Muscle layer of duodenum (tissue), 2 donors: Measurements from ENCODE around the gene SCD5.

Source experiments
- H3K27ac ChIP-seq: one replicate; pipeline ENCODE4 v1.7.0; 2013; ENCODE audit warnings: mild to moderate bottlenecking, low read length
- H3K27me3 ChIP-seq: one replicate; pipeline ENCODE4 v1.7.0; 2013; ENCODE audit warnings: low read depth, mild to moderate bottlenecking, control low read depth, low read length
- H3K36me3 ChIP-seq, 2 donors: one replicate each; pipeline ENCODE4 v1.7.0; 2013; ENCODE audit warnings: low read length in 2 of 2, control low read depth in 1 of 2, mild to moderate bottlenecking in 1 of 2; ENCODE audit not compliant: insufficient read depth in 2 of 2, control insufficient read depth in 1 of 2
- H3K4me1 ChIP-seq, 2 donors: one replicate each; pipeline ENCODE4 v1.7.0; 2013; ENCODE audit warnings: low read length in 2 of 2, mild to moderate bottlenecking in 2 of 2, control low read depth in 1 of 2, moderate library complexity in 1 of 2; ENCODE audit not compliant: insufficient read depth in 2 of 2, control insufficient read depth in 1 of 2
- H3K4me3 ChIP-seq, 2 donors: one replicate each; pipeline ENCODE4 v1.7.0; 2013; ENCODE audit warnings: low read length in 2 of 2, low read depth in 1 of 2, mild to moderate bottlenecking in 1 of 2
- H3K9me3 ChIP-seq, 2 donors: one replicate each; pipeline ENCODE4 v1.7.0; 2013; ENCODE audit warnings: low read length in 2 of 2, control low read depth in 1 of 2, mild to moderate bottlenecking in 1 of 2; ENCODE audit not compliant: control insufficient read depth in 1 of 2
- donor health status: healthy.

SCD5 gene

DNA sequence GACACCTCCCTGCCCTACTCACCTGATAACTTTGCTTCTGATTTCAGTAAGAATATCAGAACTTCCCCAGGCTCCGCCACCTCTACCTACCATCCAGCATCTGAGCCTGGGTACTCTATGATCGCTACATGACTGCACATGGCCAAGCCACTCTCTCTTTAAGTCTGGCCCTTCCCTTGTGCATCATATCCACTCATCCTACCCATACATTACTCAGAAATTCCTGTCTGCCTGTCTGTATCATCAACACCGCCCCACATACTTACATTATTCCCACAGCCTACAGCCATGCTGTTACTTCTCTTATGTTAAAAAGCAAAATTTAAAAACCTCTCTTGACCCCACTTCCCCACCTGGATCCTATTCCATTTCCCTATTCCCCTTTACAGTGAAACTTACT is 84.7 kb downstream of the SCD5 start:
- Histone ChIP-seq H3K27me3 (no peaks in the 10 kb centered on the region), H3K27ac (no peak overlapping the region), H3K4me3 (no peak overlapping the region), H3K4me1 (peaks cover 0 to 15% of the 10 kb centered on the region in 2 donors), H3K36me3 (no peaks in the 10 kb centered on the region), H3K9me3 (no peaks in the 10 kb centered on the region)

DNA sequence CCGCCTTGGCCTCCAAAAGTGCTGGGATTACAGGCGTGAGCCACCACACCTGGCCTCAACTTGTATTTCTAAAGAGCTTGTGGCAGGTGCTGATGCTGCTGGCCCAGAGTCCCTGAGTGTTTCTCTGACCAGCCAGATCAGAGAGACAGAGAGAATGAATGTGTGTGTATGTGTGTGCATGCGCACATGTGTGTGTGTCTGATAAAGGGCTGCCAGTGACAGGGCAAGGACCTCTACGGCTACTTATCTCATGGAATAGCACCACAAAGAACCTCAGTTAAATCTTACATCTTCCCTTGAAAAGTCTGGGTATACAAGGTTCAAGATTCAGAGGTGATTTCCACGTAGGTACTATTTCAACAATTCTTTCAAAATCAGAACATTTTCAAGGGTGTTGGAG is 86.0 kb downstream of the SCD5 start:
- Histone ChIP-seq H3K4me3 (no peak overlapping the region), H3K27ac (no peak overlapping the region)

DNA sequence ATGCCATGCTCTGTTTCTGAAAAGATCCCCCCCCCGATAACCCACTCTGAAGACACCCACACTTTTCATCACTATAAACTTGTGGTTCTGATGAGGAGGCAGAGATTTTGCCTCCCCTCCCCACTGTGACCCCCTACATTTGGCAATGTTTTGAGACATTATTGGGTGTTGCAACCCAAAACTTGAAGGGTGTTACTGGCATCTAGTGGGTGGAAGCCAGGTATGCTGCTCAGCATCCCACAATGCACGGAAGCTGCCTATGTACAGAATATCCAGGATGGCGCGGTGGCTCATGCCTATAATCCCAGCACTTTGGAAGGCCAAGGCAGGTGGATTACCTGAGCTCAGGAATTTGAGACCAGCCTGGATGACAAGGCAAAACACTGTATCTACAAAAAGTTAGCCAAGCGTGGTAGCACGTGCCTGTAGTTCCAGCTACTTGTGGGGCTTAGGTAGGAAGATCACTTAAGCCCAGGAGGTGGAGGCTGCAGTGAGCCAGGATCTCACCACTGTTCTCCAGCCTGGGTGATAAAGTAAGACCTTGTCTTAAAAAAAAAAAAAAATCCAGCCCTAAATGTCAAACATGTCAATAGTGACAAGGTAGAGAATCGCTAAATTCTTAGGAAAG is 87.3 kb downstream of the SCD5 start:
- no peaks in the 10 kb centered on the region for H3K27me3 ChIP-seq
- peaks cover 0 to 9% of the 10 kb centered on the region in 2 donors for H3K4me1 ChIP-seq
- H3K9me3 ChIP-seq = no peaks in the 10 kb centered on the region

More for the DNA sequence above, 86.0 kb downstream of the SCD5 start:
- Histone ChIP-seq H3K9me3 (no peaks in the 10 kb centered on the region), H3K36me3 (no peaks in the 10 kb centered on the region), H3K27me3 (no peaks in the 10 kb centered on the region), H3K4me1 (peaks cover 0 to 11% of the 10 kb centered on the region in 2 donors)

DNA sequence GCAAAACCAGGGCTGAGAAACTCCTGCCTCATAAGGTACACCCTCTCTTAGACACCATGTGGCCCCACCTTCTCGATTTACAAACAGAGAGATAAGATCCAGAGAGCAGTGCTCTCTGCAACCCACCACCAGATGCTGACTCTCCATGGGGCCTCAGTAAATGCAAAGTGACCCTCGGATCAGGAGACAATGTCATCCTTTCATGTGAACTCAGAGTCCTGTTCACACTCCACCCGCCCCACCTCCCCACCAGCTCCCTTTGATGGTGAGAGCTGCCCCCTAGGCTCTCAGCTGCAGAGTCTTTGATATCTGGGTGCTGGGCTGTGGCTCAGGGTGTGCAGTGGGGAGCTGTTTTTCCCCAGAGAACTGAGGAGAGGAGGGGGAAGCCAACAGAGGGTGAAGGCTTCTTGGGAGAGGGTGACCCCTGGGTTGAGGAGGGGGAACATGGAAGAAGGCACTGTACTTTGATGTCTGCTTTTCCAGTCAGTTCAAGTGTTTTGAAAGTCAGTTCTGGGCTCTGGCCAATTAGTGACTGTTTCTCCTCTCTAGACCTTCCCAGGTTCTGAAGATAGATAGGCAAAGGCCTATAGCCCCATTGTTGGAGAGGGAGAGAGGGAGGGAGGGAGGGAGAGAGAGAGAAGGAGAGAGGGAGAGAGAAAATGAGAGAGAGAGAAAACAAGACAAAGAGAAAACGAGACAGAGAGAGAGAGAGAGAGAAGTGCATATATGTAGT is 88.2 kb downstream of the SCD5 start:
- H3K27me3 ChIP-seq = no peaks in the 10 kb centered on the region
- no peak overlapping the region for H3K4me3 ChIP-seq
- H3K27ac ChIP-seq = no peak overlapping the region
- peaks cover 0 to 3% of the 10 kb centered on the region in 2 donors for H3K36me3 ChIP-seq
- H3K4me1 ChIP-seq = peaks cover 0 to 9% of the 10 kb centered on the region in 2 donors
- no peaks in the 10 kb centered on the region for H3K9me3 ChIP-seq

More for the DNA sequence above, 87.3 kb downstream of the SCD5 start:
- Histone ChIP-seq H3K36me3 (peaks cover 0 to 3% of the 10 kb centered on the region in 2 donors), H3K27ac (no peak overlapping the region), H3K4me3 (no peak overlapping the region)

DNA sequence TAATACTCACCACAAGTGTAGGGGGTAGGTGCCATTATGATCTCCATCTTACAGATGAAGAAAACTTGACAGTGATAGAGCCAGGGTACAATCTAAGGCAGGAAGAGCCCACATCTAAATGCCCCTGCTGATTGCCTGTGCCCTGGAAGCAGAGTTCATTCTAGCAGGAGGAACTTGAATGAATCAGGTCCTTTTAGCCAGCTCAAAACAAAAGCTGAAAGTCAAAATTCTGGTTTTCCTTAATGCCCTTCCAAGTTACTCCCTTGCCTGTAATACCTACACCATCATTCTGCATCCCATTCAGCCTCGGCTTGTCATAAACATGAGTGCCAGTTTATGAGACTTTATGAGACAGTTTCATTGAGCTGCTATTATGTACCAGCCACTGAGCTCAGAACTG is 89.6 kb downstream of the SCD5 start:
- H3K4me1 ChIP-seq = peaks cover 0 to 9% of the 10 kb centered on the region in 2 donors
- no peak overlapping the region for H3K27ac ChIP-seq
- H3K27me3 ChIP-seq = no peaks in the 10 kb centered on the region

DNA sequence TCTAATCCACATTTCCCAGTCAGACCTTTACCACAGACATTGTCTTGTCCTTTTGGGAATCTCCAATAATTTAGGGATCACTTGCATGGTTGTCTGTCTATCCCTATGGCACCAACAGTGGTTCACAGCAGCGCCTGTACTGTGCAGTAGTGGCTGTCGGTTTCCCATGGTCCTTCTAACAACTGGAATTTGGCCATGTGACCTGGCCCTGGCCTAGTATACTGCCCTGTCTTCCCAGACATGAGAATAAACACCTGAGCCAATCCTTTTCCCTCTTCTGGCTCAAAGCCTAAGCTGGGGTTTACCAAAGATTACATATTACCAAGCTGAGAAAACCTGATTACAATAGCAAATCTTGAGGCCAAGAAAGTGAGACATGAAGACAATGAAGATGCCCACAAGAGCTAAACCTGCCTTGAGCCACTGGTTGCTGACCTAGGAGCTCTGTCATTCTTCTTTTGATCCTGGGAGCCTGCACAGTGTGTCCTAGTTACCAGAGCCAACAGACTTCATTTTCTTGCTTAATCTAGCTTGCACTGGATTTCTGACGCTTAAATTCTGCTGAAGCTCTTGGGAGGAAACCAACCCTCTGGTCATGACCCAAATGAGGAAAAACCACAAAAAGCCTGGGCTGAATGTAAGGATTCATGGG is 92.1 kb downstream of the SCD5 start:
- H3K4me3 ChIP-seq = no peak overlapping the region
- H3K27ac ChIP-seq = no peak overlapping the region
- H3K4me1 ChIP-seq = peaks cover 0 to 9% of the 10 kb centered on the region in 2 donors

More for the DNA sequence above, 89.6 kb downstream of the SCD5 start:
- Histone ChIP-seq H3K36me3 (peaks cover 0 to 8% of the 10 kb centered on the region in 2 donors), H3K9me3 (no peaks in the 10 kb centered on the region), H3K4me3 (no peak overlapping the region)

DNA sequence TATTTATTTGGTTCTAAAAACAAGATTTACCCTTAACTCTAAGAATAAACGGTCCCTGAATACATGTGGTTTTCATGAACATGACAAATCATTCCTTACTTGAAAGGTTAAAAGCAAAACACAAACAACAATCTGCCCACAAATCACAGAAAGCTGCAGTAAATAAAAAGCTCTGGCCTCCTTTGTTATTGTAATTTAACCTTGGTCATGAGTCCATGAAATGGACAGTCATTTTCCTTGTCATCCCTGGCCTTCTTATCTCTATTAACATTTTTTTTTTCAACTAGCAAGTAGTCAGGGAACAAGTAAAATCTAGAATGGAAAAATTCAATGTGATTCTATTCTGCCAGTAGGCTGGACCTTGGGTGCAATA is 92.7 kb downstream of the SCD5 start:
- no peak overlapping the region for H3K4me3 ChIP-seq
- no peaks in the 10 kb centered on the region for H3K27me3 ChIP-seq
- H3K36me3 ChIP-seq = peaks cover 0 to 16% of the 10 kb centered on the region in 2 donors
- H3K27ac ChIP-seq = no peak overlapping the region
- H3K9me3 ChIP-seq = no peaks in the 10 kb centered on the region
- H3K4me1 ChIP-seq = peaks cover 0 to 9% of the 10 kb centered on the region in 2 donors

More for the DNA sequence above, 92.1 kb downstream of the SCD5 start:
- Histone ChIP-seq H3K9me3 (no peaks in the 10 kb centered on the region), H3K27me3 (no peaks in the 10 kb centered on the region), H3K36me3 (peaks cover 0 to 14% of the 10 kb centered on the region in 2 donors)

DNA sequence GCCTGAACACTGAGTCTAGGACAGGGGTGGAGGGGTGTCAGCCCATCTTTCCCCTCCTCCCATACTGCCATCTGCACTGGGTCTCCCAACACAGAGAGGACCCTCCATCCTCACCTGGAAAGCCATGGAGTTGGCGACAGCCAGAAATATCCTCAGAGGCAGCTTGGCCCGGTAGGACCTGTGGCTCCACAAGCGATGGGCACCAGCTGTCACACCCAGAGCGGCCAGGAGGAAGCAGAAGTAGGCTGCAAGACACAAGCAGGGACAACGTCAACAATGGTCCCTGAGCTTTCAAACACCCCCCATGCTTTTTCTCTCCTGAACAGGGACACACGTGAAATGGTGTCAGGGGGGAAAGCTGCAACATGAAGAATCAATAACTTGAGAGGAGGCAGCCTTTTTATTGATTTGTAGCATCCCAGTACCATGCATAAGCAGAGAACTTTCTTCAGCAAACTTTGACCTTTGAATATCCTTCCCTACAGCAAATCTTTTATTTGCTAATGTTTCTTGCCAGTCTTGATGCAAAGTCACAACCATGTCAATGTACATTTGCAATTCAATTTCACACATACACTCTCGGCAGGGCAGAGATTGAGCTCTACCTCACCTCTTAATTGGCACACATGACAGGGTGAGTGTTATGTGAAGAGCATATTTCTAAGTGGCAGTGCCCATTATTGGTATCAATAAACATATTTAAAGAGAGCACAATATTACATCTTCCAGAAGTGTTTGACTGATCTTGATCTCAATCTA is 93.2 kb downstream of the SCD5 start:
- H3K36me3 ChIP-seq = peaks cover 0 to 16% of the 10 kb centered on the region in 2 donors
- H3K4me1 ChIP-seq = peaks cover 0 to 7% of the 10 kb centered on the region in 2 donors
- H3K9me3 ChIP-seq = no peaks in the 10 kb centered on the region
- no peak overlapping the region for H3K27ac ChIP-seq
- H3K27me3 ChIP-seq = no peaks in the 10 kb centered on the region
- no peak overlapping the region for H3K4me3 ChIP-seq

DNA sequence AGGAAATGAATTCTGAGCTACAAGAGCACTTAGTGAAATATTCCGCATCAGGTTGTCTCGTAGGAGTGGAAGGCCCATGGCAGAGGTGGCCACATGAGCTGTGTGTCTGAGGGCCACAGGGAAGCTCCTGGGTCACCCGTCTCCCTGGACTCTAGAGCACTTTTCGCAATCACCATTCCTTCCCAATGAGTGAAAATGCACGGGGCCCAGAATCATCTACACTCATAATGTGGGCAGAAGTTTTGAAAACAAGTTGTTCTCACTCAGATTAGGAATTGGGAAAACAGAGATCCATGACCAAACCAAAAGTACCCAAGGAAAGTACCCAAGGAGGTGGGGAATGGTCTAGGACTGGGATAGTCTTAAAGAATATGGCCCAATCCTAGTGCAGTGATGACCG is 94.4 kb downstream of the SCD5 start:
- no peaks in the 10 kb centered on the region for H3K27me3 ChIP-seq
- H3K4me1 ChIP-seq = peaks cover 0 to 4% of the 10 kb centered on the region in 2 donors
- H3K4me3 ChIP-seq = no peak overlapping the region
- no peaks in the 10 kb centered on the region for H3K9me3 ChIP-seq
- peaks cover 0 to 16% of the 10 kb centered on the region in 2 donors for H3K36me3 ChIP-seq
- H3K27ac ChIP-seq = no peak overlapping the region

DNA sequence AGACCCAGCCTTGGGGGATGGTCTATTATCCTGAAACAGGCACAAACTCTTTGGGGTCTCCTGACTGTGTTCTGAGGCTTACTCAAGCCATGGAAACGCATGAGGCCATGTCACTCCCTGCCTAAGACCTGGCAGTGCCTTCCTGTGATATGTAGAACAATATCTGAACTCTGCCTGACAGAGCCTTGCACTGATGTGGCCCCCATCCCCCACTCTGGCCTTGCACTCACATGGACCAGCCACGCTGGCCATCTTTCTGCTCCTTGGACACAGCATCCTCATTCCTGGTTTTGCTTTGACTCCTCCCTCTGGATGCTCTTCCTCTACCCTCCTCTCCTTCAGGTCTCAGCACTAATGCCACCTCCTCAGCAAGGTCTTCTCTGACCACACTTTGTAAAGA is 100.2 kb downstream of the SCD5 start:
- Histone ChIP-seq H3K4me3 (no peak overlapping the region), H3K36me3 (peaks cover 0 to 5% of the 10 kb centered on the region in 2 donors), H3K27ac (no peak overlapping the region), H3K9me3 (no peaks in the 10 kb centered on the region), H3K4me1 (no peaks in the 10 kb centered on the region), H3K27me3 (no peaks in the 10 kb centered on the region)

DNA sequence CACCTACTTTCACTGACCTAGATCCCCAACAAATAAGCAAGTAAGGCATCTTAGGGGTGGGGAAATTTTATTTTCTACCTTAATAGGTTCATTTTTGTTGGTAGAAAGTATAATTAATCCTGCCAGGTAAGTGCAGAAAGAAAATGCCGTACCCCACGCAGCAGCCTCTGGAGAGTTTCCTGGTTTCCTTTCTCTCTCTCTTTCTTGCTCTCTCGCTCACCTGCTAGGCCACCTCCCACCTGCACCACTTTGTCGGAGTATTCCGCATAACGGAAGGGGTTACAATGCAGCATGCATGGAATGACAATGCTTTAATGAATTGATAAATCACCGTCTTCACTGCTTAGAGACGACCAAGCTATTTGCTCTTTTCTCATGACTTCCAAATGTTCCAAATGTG is 101.0 kb downstream of the SCD5 start:
- H3K9me3 ChIP-seq = no peaks in the 10 kb centered on the region
- H3K36me3 ChIP-seq = peaks cover 0 to 5% of the 10 kb centered on the region in 2 donors
- no peaks in the 10 kb centered on the region for H3K4me1 ChIP-seq
- H3K27ac ChIP-seq = no peak overlapping the region
- H3K27me3 ChIP-seq = no peaks in the 10 kb centered on the region
- no peak overlapping the region for H3K4me3 ChIP-seq
